ENCODE measurements around the gene NCAPD2.

Gene NCAPD2

GRCh38 chr12:6549684-6550151 lies 55.8 kb downstream of the NCAPD2 start:
- no peak for TF ChIP-seq CTCF (IDR thresholded peaks at IDR 0.05; ENCODE audit: low read depth, low read length)
- H3K4me3 ChIP-seq (replicated peaks in 1 of 2; ENCODE audit: low read depth in 2 of 2, low read length in 2 of 2) = no peak overlapping the region
- no peak for DNase-seq (ENCODE audit: low read depth in 2 of 2)

- TF ChIP-seq CTCF (IDR thresholded peaks at IDR 0.05; ENCODE audit: low read depth, low read length) = no peak
- no peak overlapping the region for H3K4me3 ChIP-seq (replicated peaks in 1 of 2; ENCODE audit: low read depth in 2 of 2, low read length in 2 of 2)
- DNase-seq (ENCODE audit: low read depth in 2 of 2) = no peak
These were observed 56.6 kb downstream of the NCAPD2 start for GRCh38 chr12:6550294-6551062.

GRCh38 chr12:6551063-6551461 lies 57.2 kb downstream of the NCAPD2 start:
- DNase-seq (ENCODE audit: low read depth in 2 of 2) = peak; percentile 44 to 50
- peak overlapping the region in 1 of 2 donors; percentile 21 for H3K4me3 ChIP-seq (replicated peaks in 1 of 2; ENCODE audit: low read depth in 2 of 2, low read length in 2 of 2)
- no peak for TF ChIP-seq CTCF (IDR thresholded peaks at IDR 0.05; ENCODE audit: low read depth, low read length)

GRCh38 chr12:6551496-6552139 lies 57.7 kb downstream of the NCAPD2 start:
- DNase-seq (ENCODE audit: low read depth in 2 of 2) = peak; percentile 73 to 82
- no peak for TF ChIP-seq CTCF (IDR thresholded peaks at IDR 0.05; ENCODE audit: low read depth, low read length)
- H3K4me3 ChIP-seq (replicated peaks in 1 of 2; ENCODE audit: low read depth in 2 of 2, low read length in 2 of 2) = peak overlapping the region in 1 of 2 donors; percentile 21

GRCh38 chr12:6552140-6552551 lies 58.2 kb downstream of the NCAPD2 start:
- peak; percentile 37 to 42 for DNase-seq (ENCODE audit: low read depth in 2 of 2)
- TF ChIP-seq CTCF (IDR thresholded peaks at IDR 0.05; ENCODE audit: low read depth, low read length) = no peak
- peak overlapping the region in 1 of 2 donors; percentile 22 for H3K4me3 ChIP-seq (replicated peaks in 1 of 2; ENCODE audit: low read depth in 2 of 2, low read length in 2 of 2)

- H3K4me3 ChIP-seq (replicated peaks in 1 of 2; ENCODE audit: low read depth in 2 of 2, low read length in 2 of 2) = peak overlapping the region; percentile 2 to 89
- DNase-seq (ENCODE audit: low read depth in 2 of 2) = peak; percentile 84 to 97
- TF ChIP-seq CTCF (IDR thresholded peaks at IDR 0.05; ENCODE audit: low read depth, low read length) = no peak
These were observed 59.4 kb downstream of the NCAPD2 start for GRCh38 chr12:6553051-6553868.
